ENCODE measurements around the gene GGN. TPM values are rescaled to one million over a fixed set of nuclear protein-coding genes. Genes with fewer than 3 reads are reported as not detected.
"Not testable (repeated sequence)": the region's sequence is repeated elsewhere in the genome, so short reads cannot be mapped to it uniquely, and the experiment has no call there.

Gene GGN
- total RNA-seq, 1 experiment from 2014 or later = 0.41 TPM

GRCh38 chr19:38362076-38362945 lies 25.5 kb downstream of the GGN start:
- peak; percentile 92 for DNase-seq (ENCODE audit: low spot score)

- peak; percentile 77 for DNase-seq (ENCODE audit: low spot score)
Observed at GRCh38 chr19:38361633-38362075, 26.2 kb downstream of the GGN start.

DNA sequence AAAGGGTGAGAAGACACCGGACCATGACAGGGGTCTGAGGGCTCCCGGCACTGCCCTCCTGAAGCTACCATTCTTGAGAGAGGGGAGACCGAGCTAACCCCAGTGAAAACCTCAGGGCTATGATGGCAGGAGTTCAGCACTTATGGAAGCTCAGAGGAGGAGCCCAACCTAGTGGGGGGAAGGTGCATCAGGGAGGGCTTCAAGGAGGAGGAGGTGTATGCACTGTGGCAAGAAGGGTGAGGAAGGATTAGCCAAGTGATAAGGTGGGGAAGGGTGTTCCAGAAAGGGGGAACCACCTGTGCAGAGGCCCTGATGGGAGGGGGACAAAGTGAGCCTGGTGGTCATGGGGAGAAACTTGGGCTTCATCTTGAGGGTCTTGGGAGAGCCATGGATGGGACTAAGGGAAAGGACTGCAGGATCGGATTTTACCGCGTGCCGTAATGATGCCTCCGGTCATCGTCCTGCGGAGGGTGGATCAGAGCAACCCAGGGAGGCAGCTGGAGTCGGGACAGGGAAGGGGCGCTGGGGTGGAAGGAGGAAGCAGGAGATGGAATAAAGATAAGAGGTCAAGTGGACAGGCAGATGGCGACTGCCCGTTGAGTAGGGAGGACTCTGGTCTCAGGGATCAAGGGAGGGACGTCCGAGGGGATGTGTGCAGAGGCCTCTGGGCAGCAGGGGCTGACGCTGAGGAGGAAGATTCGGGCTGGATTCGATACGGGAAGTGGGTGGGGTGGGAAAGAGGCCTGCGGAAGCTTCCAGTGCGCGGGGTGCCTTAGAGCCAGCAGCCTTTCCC lies 26.8 kb downstream of the GGN start:
- no peak for DNase-seq (ENCODE audit: low spot score)

GRCh38 chr19:38360351-38360750 lies 27.5 kb downstream of the GGN start:
- no peak for DNase-seq (ENCODE audit: low spot score)

- DNase-seq (ENCODE audit: low spot score) = no peak
Observed at GRCh38 chr19:38359242-38360021, 28.4 kb downstream of the GGN start.

DNA sequence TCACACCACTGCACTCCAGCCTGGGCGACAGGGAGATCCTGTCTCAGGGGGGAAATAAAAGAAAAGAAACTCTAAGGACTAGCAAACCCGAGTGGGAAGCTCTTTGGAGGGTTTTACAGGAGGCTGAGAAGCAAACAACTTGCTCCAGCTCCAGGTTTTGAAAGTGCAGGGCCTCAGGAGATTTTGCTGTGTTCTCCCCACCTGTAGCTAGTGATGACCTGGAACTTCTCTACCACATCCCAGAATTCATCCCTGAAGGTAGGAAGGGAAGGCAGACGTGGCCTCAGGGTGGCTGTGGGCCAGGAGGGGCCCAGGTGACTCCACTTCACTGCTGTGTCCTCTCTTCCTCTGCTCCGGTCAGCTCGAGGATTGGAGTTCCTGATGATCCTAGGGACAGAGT lies 29.8 kb downstream of the GGN start:
- no peak for DNase-seq (ENCODE audit: low spot score)

GRCh38 chr19:38355728-38356725 lies 31.8 kb downstream of the GGN start:
- no peak for DNase-seq (ENCODE audit: low spot score)

- DNase-seq (ENCODE audit: low spot score) = no peak
Observed at GRCh38 chr19:38352611-38353010, 35.2 kb downstream of the GGN start.

GRCh38 chr19:38351865-38352395 lies 35.9 kb downstream of the GGN start:
- DNase-seq (ENCODE audit: low spot score) = no peak

- no peak for DNase-seq (ENCODE audit: low spot score)
Observed at GRCh38 chr19:38350883-38351282, 37.0 kb downstream of the GGN start.

- DNase-seq (ENCODE audit: low spot score) = no peak
Observed at GRCh38 chr19:38346837-38347236, 41.0 kb downstream of the GGN start.

- no peak for DNase-seq (ENCODE audit: low spot score)
Observed at GRCh38 chr19:38340927-38341326, 46.9 kb downstream of the GGN start.

GRCh38 chr19:38339011-38339410 lies 48.8 kb downstream of the GGN start:
- not testable (repeated sequence) for DNase-seq (ENCODE audit: low spot score)

DNA sequence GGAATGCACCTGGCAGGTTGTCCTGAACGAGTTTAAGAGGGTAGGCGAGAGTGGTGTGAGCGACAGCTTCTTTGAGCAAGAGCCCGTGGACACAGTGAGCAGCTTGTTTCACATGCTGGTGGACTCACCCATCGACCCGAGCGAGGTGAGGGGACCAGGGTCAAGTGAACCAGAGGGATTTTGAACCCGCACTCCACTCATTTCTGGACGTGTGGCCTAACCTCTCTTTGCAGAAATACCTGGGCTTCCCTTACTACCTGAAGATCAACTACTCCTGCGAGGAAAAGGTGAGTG lies 50.5 kb downstream of the GGN start:
- no peak for DNase-seq (ENCODE audit: low spot score)

GRCh38 chr19:38336638-38337359 lies 51.0 kb downstream of the GGN start:
- DNase-seq (ENCODE audit: low spot score) = peak; percentile 100

GRCh38 chr19:38335949-38336637 lies 51.7 kb downstream of the GGN start:
- peak; percentile 99 for DNase-seq (ENCODE audit: low spot score)
